ENCODE data around the gene GPHA2.

DNA sequence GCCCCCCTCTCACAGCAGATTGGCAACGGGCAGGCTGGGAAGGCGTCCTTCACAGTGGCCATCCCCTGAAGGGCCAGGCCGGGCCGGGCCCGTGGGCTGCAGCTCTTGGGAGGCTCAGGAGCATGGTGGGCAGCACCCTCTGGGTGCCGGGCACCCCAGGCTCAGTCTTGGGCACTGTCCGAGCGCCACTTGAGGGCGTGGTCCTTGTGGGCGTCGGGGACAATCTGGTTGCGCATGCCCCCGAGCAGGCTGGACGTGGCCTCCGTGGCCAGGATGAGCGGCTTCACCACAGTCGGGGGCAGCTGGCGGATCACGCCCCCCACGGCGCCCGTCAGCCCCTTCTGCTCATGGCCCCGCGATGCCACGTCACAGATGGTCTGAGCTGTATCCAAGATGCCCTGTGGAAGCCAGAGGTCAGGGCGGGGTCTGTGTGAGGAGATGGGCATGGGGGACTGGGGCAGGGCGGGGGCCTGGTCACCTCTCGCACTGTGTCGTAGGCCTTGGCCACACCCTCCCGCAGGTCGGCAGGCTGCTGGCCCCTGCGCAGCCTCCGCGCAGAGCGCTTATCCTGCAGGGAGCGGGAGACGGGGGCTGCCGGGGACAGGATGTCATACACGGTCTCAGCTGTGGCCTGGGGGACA is 40.8 kb downstream of the GPHA2 start:
- TF ChIP-seq, protein P1, sequence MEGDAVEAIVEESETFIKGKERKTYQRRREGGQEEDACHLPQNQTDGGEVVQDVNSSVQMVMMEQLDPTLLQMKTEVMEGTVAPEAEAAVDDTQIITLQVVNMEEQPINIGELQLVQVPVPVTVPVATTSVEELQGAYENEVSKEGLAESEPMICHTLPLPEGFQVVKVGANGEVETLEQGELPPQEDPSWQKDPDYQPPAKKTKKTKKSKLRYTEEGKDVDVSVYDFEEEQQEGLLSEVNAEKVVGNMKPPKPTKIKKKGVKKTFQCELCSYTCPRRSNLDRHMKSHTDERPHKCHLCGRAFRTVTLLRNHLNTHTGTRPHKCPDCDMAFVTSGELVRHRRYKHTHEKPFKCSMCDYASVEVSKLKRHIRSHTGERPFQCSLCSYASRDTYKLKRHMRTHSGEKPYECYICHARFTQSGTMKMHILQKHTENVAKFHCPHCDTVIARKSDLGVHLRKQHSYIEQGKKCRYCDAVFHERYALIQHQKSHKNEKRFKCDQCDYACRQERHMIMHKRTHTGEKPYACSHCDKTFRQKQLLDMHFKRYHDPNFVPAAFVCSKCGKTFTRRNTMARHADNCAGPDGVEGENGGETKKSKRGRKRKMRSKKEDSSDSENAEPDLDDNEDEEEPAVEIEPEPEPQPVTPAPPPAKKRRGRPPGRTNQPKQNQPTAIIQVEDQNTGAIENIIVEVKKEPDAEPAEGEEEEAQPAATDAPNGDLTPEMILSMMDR (IDR thresholded peaks at IDR 0.05; ENCODE audit: low read depth, low read length) = no peak
- no peak for TF ChIP-seq EZH2phosphoT487 (IDR thresholded peaks at IDR 0.05; ENCODE audit: low read depth)
